T-helper 1 cell treated with Interleukin-12 subunit alpha and Interleukin-12 subunit beta and Interleukin-4 antibody, amounts not matched to agents 30 μg/mL and 1 μg/mL, for 36 hours (primary cell): ENCODE results near the gene MOB3C.

ENCODE experiments used
- H3K27ac Mint-ChIP-seq: one replicate; pipeline ENCODE4 v1.8.0; 2021; ENCODE audit warnings: mild to moderate bottlenecking, mixed read lengths
- H3K27me3 Mint-ChIP-seq: one replicate; pipeline ENCODE4 v1.8.0; 2021; ENCODE audit warnings: low read depth, mixed read lengths
- H3K36me3 Mint-ChIP-seq: one replicate; pipeline ENCODE4 v1.8.0; 2021; ENCODE audit warnings: low read depth, mixed read lengths
- H3K4me1 Mint-ChIP-seq: one replicate; pipeline ENCODE4 v1.8.0; 2021; ENCODE audit warnings: low read depth, mixed read lengths
- H3K4me3 Mint-ChIP-seq: one replicate; pipeline ENCODE4 v1.8.0; 2021; ENCODE audit warnings: mild to moderate bottlenecking, moderate library complexity, mixed read lengths
- H3K9me3 Mint-ChIP-seq: one replicate; pipeline ENCODE4 v1.8.0; 2021; ENCODE audit warnings: mixed read lengths

Gene MOB3C

GRCh38 chr1:46649764-46650163, 33.2 kb upstream of the MOB3C start:
- peaks cover 18% of the 10 kb centered on the region for H3K9me3 Mint-ChIP-seq
- no peak overlapping the region for H3K4me3 Mint-ChIP-seq
- H3K27ac Mint-ChIP-seq: no peak overlapping the region
- peaks cover 52% of the 10 kb centered on the region for H3K36me3 Mint-ChIP-seq
- H3K27me3 Mint-ChIP-seq: no peaks in the 10 kb centered on the region
- peaks cover 9% of the 10 kb centered on the region for H3K4me1 Mint-ChIP-seq

GRCh38 chr1:46647611-46648010, 31.0 kb upstream of the MOB3C start:
- H3K36me3 Mint-ChIP-seq: peaks cover 42% of the 10 kb centered on the region
- no peak overlapping the region for H3K4me3 Mint-ChIP-seq

GRCh38 chr1:46646844-46647243, 30.2 kb upstream of the MOB3C start:
- H3K27me3 Mint-ChIP-seq: no peaks in the 10 kb centered on the region
- H3K4me3 Mint-ChIP-seq: no peak overlapping the region
- peaks cover 16% of the 10 kb centered on the region for H3K9me3 Mint-ChIP-seq
- H3K4me1 Mint-ChIP-seq: peaks cover 2% of the 10 kb centered on the region
- H3K27ac Mint-ChIP-seq: no peak overlapping the region
- peaks cover 42% of the 10 kb centered on the region for H3K36me3 Mint-ChIP-seq

More at GRCh38 chr1:46647611-46648010, 31.0 kb upstream of the MOB3C start:
- H3K27me3 Mint-ChIP-seq: no peaks in the 10 kb centered on the region
- H3K27ac Mint-ChIP-seq: no peak overlapping the region
- H3K9me3 Mint-ChIP-seq: peaks cover 16% of the 10 kb centered on the region
- peaks cover 2% of the 10 kb centered on the region for H3K4me1 Mint-ChIP-seq

GRCh38 chr1:46646331-46646730, 29.7 kb upstream of the MOB3C start:
- Mint-ChIP-seq H3K4me1 (peaks cover 2% of the 10 kb centered on the region), H3K27me3 (no peaks in the 10 kb centered on the region), H3K4me3 (no peak overlapping the region), H3K36me3 (peaks cover 46% of the 10 kb centered on the region), H3K9me3 (peaks cover 16% of the 10 kb centered on the region), H3K27ac (no peak overlapping the region)

- Mint-ChIP-seq H3K36me3 (peaks cover 46% of the 10 kb centered on the region), H3K4me1 (peaks cover 2% of the 10 kb centered on the region), H3K27ac (no peak overlapping the region), H3K9me3 (peaks cover 15% of the 10 kb centered on the region), H3K4me3 (no peak overlapping the region), H3K27me3 (no peaks in the 10 kb centered on the region)
These were observed 29.2 kb upstream of the MOB3C start for GRCh38 chr1:46645815-46646214.

- Mint-ChIP-seq H3K27ac (no peak overlapping the region), H3K27me3 (no peaks in the 10 kb centered on the region), H3K36me3 (peaks cover 31% of the 10 kb centered on the region), H3K4me1 (peaks cover 2% of the 10 kb centered on the region), H3K9me3 (peaks cover 5% of the 10 kb centered on the region), H3K4me3 (no peak overlapping the region)
These were observed 26.8 kb upstream of the MOB3C start for GRCh38 chr1:46643368-46643775.

GRCh38 chr1:46642115-46642680, 25.6 kb upstream of the MOB3C start:
- H3K4me1 Mint-ChIP-seq: peaks cover under 1% of the 10 kb centered on the region
- H3K9me3 Mint-ChIP-seq: peaks cover under 1% of the 10 kb centered on the region
- H3K4me3 Mint-ChIP-seq: no peak overlapping the region
- H3K36me3 Mint-ChIP-seq: peaks cover 25% of the 10 kb centered on the region
- no peaks in the 10 kb centered on the region for H3K27me3 Mint-ChIP-seq
- no peak overlapping the region for H3K27ac Mint-ChIP-seq

- Mint-ChIP-seq H3K27ac (no peak overlapping the region), H3K4me3 (no peak overlapping the region), H3K4me1 (no peaks in the 10 kb centered on the region), H3K27me3 (no peaks in the 10 kb centered on the region), H3K36me3 (peaks cover 26% of the 10 kb centered on the region), H3K9me3 (no peaks in the 10 kb centered on the region)
These were observed 22.9 kb upstream of the MOB3C start for GRCh38 chr1:46639547-46639946.

- H3K9me3 Mint-ChIP-seq: no peaks in the 10 kb centered on the region
- peaks cover 29% of the 10 kb centered on the region for H3K36me3 Mint-ChIP-seq
- no peaks in the 10 kb centered on the region for H3K4me1 Mint-ChIP-seq
These were observed 22.3 kb upstream of the MOB3C start for GRCh38 chr1:46638921-46639320.

GRCh38 chr1:46637444-46638083, 21.0 kb upstream of the MOB3C start:
- no peak overlapping the region for H3K27ac Mint-ChIP-seq
- H3K9me3 Mint-ChIP-seq: no peaks in the 10 kb centered on the region
- no peak overlapping the region for H3K4me3 Mint-ChIP-seq
- peaks cover 30% of the 10 kb centered on the region for H3K36me3 Mint-ChIP-seq
- peaks cover 3% of the 10 kb centered on the region for H3K4me1 Mint-ChIP-seq
- no peaks in the 10 kb centered on the region for H3K27me3 Mint-ChIP-seq

More at GRCh38 chr1:46638921-46639320, 22.3 kb upstream of the MOB3C start:
- no peak overlapping the region for H3K4me3 Mint-ChIP-seq
- H3K27ac Mint-ChIP-seq: no peak overlapping the region
- H3K27me3 Mint-ChIP-seq: no peaks in the 10 kb centered on the region

GRCh38 chr1:46635205-46635604, 18.6 kb upstream of the MOB3C start:
- no peak overlapping the region for H3K27ac Mint-ChIP-seq
- H3K36me3 Mint-ChIP-seq: peaks cover 20% of the 10 kb centered on the region

GRCh38 chr1:46630719-46631118, 14.1 kb upstream of the MOB3C start:
- Mint-ChIP-seq H3K4me3 (no peak overlapping the region), H3K4me1 (peaks cover 3% of the 10 kb centered on the region), H3K27me3 (no peaks in the 10 kb centered on the region), H3K27ac (no peak overlapping the region), H3K9me3 (no peaks in the 10 kb centered on the region), H3K36me3 (peaks cover 14% of the 10 kb centered on the region)

More at GRCh38 chr1:46635205-46635604, 18.6 kb upstream of the MOB3C start:
- Mint-ChIP-seq H3K27me3 (no peaks in the 10 kb centered on the region), H3K4me3 (no peak overlapping the region), H3K4me1 (peaks cover 3% of the 10 kb centered on the region), H3K9me3 (no peaks in the 10 kb centered on the region)

- Mint-ChIP-seq H3K4me1 (peaks cover 10% of the 10 kb centered on the region), H3K9me3 (no peaks in the 10 kb centered on the region), H3K27me3 (no peaks in the 10 kb centered on the region), H3K36me3 (peaks cover 2% of the 10 kb centered on the region), H3K4me3 (no peak overlapping the region), H3K27ac (no peak overlapping the region)
These were observed 7.4 kb upstream of the MOB3C start for GRCh38 chr1:46623743-46624644.

- Mint-ChIP-seq H3K27ac (no peak overlapping the region), H3K9me3 (no peaks in the 10 kb centered on the region), H3K36me3 (peaks cover 2% of the 10 kb centered on the region), H3K4me1 (peaks cover 21% of the 10 kb centered on the region), H3K4me3 (no peak overlapping the region), H3K27me3 (no peaks in the 10 kb centered on the region)
These were observed 5.7 kb upstream of the MOB3C start for GRCh38 chr1:46622344-46622743.

GRCh38 chr1:46621930-46622329, 5.3 kb upstream of the MOB3C start:
- Mint-ChIP-seq H3K36me3 (peaks cover 1% of the 10 kb centered on the region), H3K4me3 (no peak overlapping the region), H3K9me3 (no peaks in the 10 kb centered on the region), H3K27ac (no peak overlapping the region), H3K27me3 (no peaks in the 10 kb centered on the region), H3K4me1 (peaks cover 25% of the 10 kb centered on the region)
